CD4-positive, alpha-beta T cell (primary cell): ENCODE results near the gene EPHA1. TPM values are rescaled to one million over a fixed set of nuclear protein-coding genes. Genes with fewer than 3 reads are reported as not detected.

Experiments used
- ATAC-seq: fragments of 200-7000 bp; cut with Tn5 transposase; one replicate; pipeline ENCODE4 v1.10.0; 2022; ENCODE audit warnings: mild to moderate bottlenecking; ENCODE audit not compliant: poor library complexity
- CTCF ChIA-PET: fragments of 350-600 bp; sonication (Branson Sonifier 250); formaldehyde crosslinking; loops from one replicate; lab custom pipeline; 2021; ENCODE audit warnings: antibody characterized with exemption, inconsistent platforms; lab: Charles Lee
- POLR2A ChIA-PET: fragments of 350-600 bp; sonication (Branson Sonifier 250); formaldehyde crosslinking; loops from one replicate; lab custom pipeline; 2021; ENCODE audit warnings: antibody characterized with exemption, inconsistent platforms; lab: Charles Lee
- DNase-seq, 14 experiments: peaks; one replicate each; pipeline ENCODE4 v3.0.0-alpha.2; 2013 to 2020; ENCODE audit warnings: mixed read lengths in 2 of 14
- H3K27ac ChIP-seq, 2 donors: one replicate each; pipeline versions ENCODE4 v1.5.1 to v1.7.0; 2013; ENCODE audit warnings: low read length in 2 of 2, low read depth in 1 of 2, mild to moderate bottlenecking in 1 of 2
- H3K27me3 ChIP-seq, 2 experiments: 1 replicate in 1 of 2; 2 replicates in 1 of 2; pipeline versions ENCODE4 v1.6.1 to v1.7.0; 2013; ENCODE audit warnings: low read length in 2 of 2, control low read depth in 1 of 2, mild to moderate bottlenecking in 1 of 2, moderate library complexity in 1 of 2; ENCODE audit not compliant: insufficient read depth in 2 of 2, control insufficient read depth in 1 of 2
- H3K36me3 ChIP-seq: one replicate; pipeline ENCODE4 v1.6.1; 2013; ENCODE audit warnings: low read length, control low read depth; ENCODE audit not compliant: insufficient read depth
- H3K4me1 ChIP-seq: one replicate; pipeline ENCODE4 v1.6.1; 2013; ENCODE audit warnings: low read length, control low read depth; ENCODE audit not compliant: insufficient read depth
- H3K4me3 ChIP-seq: one replicate; pipeline ENCODE4 v1.5.1; 2013; ENCODE audit warnings: mild to moderate bottlenecking, low read length, moderate library complexity
- H3K9me3 ChIP-seq, 2 experiments: 1 replicate in 1 of 2; 2 replicates in 1 of 2; pipeline versions ENCODE4 v1.6.1 to v1.7.0; 2013; ENCODE audit warnings: low read length in 2 of 2, mild to moderate bottlenecking in 2 of 2, control low read depth in 1 of 2, moderate library complexity in 1 of 2; ENCODE audit not compliant: control insufficient read depth in 1 of 2, insufficient read depth in 1 of 2
- H3K27ac Mint-ChIP-seq: one replicate; pipeline ENCODE4 v1.8.0; 2020; ENCODE audit warnings: mixed read lengths
- H3K27me3 Mint-ChIP-seq: one replicate; pipeline ENCODE4 v1.8.0; 2021; ENCODE audit warnings: mixed read lengths
- H3K36me3 Mint-ChIP-seq: one replicate; pipeline ENCODE4 v1.8.0; 2021; ENCODE audit warnings: low read depth, mixed read lengths
- H3K4me1 Mint-ChIP-seq: one replicate; pipeline ENCODE4 v1.8.0; 2021; ENCODE audit warnings: low read depth, mixed read lengths
- H3K4me3 Mint-ChIP-seq: one replicate; pipeline ENCODE4 v1.8.0; 2020; ENCODE audit warnings: mild to moderate bottlenecking, mixed read lengths
- H3K9me3 Mint-ChIP-seq: one replicate; pipeline ENCODE4 v1.8.0; 2020; ENCODE audit warnings: mixed read lengths
- intact Hi-C, 2 experiments: fragments of 100-400 bp; cut with DNase I in 1 of 2; cut with micrococcal nuclease in 1 of 2; formaldehyde crosslinking; loops; one replicate each; pipeline versions ENCODE4 v1.15.1 to v1.9.0; 2023 to 2025; cut with DNase I, micrococcal nuclease
- total RNA-seq, 174 experiments: library from RNA in 2 of 174; stranded (reverse) in 2 of 174; gene quantifications; one replicate each; pipeline ENCODE4 v1.2.3 and lab custom pipeline; 2021 to 2026
- TF ChIP-seq, protein P1 (sequence below): fragments of 200-600 bp; IDR thresholded peaks from one replicate; pipeline ENCODE4 v1.8.0; 2022; ENCODE audit warnings: antibody characterized with exemption, mild to moderate bottlenecking

EPHA1 gene
- total RNA-seq, 2 experiments from 2014 or later, result 16.0 to 19.0 TPM

- no peaks in the 10 kb centered on the region for H3K9me3 ChIP-seq
- peak overlapping the region; percentile 22 to 74 for H3K27ac ChIP-seq
- H3K36me3 ChIP-seq, result peaks cover 12% of the 10 kb centered on the region
- TF ChIP-seq, protein P1, sequence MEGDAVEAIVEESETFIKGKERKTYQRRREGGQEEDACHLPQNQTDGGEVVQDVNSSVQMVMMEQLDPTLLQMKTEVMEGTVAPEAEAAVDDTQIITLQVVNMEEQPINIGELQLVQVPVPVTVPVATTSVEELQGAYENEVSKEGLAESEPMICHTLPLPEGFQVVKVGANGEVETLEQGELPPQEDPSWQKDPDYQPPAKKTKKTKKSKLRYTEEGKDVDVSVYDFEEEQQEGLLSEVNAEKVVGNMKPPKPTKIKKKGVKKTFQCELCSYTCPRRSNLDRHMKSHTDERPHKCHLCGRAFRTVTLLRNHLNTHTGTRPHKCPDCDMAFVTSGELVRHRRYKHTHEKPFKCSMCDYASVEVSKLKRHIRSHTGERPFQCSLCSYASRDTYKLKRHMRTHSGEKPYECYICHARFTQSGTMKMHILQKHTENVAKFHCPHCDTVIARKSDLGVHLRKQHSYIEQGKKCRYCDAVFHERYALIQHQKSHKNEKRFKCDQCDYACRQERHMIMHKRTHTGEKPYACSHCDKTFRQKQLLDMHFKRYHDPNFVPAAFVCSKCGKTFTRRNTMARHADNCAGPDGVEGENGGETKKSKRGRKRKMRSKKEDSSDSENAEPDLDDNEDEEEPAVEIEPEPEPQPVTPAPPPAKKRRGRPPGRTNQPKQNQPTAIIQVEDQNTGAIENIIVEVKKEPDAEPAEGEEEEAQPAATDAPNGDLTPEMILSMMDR, result no peak
- H3K4me3 ChIP-seq, result peak overlapping the region; percentile 87
- no peak overlapping the region for H3K27ac Mint-ChIP-seq
- no peaks in the 10 kb centered on the region for H3K9me3 Mint-ChIP-seq
- H3K4me1 ChIP-seq, result peaks cover 83% of the 10 kb centered on the region
- peaks cover 19% of the 10 kb centered on the region for H3K4me1 Mint-ChIP-seq
- POLR2A ChIA-PET, result interaction anchor here (1.5 to 2.9 kb wide), 5 partner anchors 7 to 124 kb away, joined by 3 to 30 read pairs (median 8); partner anchors contain the start of gene EPHA1
- ATAC-seq, result no peak
- intact Hi-C loops, result loop anchor here (2.0 to 10.0 kb wide), 3 partner anchors 22 to 576 kb away; partner anchors contain the start of gene EPHB6 (in 1 of the 2)
- CTCF ChIA-PET, result interaction anchor here (1.2 to 2.1 kb wide), 6 partner anchors 21 to 142 kb away, joined by 3 to 6 read pairs (median 4); no protein-coding TSS in a partner anchor
- H3K4me3 Mint-ChIP-seq, result no peak overlapping the region
- peak in 2 of 14 experiments; percentile 36 to 51 for DNase-seq
- H3K27me3 Mint-ChIP-seq, result no peaks in the 10 kb centered on the region
- H3K27me3 ChIP-seq, result no peaks in the 10 kb centered on the region
- H3K36me3 Mint-ChIP-seq, result peaks cover 19% of the 10 kb centered on the region
Measured at GRCh38 chr7:143382791-143383641, 25.6 kb downstream of the EPHA1 start.

DNA sequence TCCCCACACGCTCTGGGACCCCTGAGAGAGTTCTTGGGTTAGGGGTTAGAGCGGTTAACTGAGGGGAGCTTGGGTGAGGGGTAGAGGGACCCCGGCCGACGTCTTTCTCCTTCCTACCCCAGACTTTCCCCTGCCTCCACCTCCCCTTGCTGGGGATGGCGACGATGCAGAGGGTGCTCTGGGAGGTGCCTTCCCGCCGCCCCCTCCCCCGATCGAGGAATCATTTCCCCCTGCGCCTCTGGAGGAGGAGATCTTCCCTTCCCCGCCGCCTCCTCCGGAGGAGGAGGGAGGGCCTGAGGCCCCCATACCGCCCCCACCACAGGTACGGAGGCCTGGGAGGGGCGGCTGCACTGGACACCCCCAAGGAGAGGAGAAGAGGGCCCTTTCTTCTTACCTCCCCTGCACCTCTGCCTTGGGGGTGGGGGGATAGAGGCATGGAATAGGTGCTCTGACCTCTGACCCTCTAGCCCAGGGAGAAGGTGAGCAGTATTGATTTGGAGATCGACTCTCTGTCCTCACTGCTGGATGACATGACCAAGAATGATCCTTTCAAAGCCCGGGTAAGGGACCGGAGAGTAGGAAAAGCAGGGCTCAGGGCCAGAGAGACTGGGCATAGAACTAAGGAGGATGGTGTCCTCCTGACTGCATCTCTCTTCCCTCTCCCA lies 26.4 kb downstream of the EPHA1 start:
- ChIA-PET CTCF (no interaction called here), POLR2A (interaction anchor here (1.1 to 3.1 kb wide), 5 partner anchors 8 to 142 kb away, joined by 3 to 30 read pairs (median 5); partner anchors contain the start of genes CASP2 and EPHA1)
- TF ChIP-seq, protein P1, result no peak
- Histone ChIP-seq H3K9me3 (no peaks in the 10 kb centered on the region), H3K36me3 (peaks cover 5% of the 10 kb centered on the region), H3K27ac (peak overlapping the region; percentile 74 to 97), H3K4me3 (peak overlapping the region; percentile 87), H3K27me3 (no peaks in the 10 kb centered on the region), H3K4me1 (peaks cover 77% of the 10 kb centered on the region)
- intact Hi-C loops, result loop anchor here (2.0 to 10.0 kb wide), 3 partner anchors 23 to 575 kb away; partner anchors contain the start of gene EPHB6 (in 1 of the 2)
- H3K36me3 Mint-ChIP-seq, result peaks cover 14% of the 10 kb centered on the region
- no peak for DNase-seq
- H3K27me3 Mint-ChIP-seq, result no peaks in the 10 kb centered on the region
- no peaks in the 10 kb centered on the region for H3K9me3 Mint-ChIP-seq
- ATAC-seq, result no peak
- H3K4me1 Mint-ChIP-seq, result peaks cover 22% of the 10 kb centered on the region
- no peak overlapping the region for H3K27ac Mint-ChIP-seq
- H3K4me3 Mint-ChIP-seq, result no peak overlapping the region
